Measurements from ENCODE around the gene PLEKHM1.
A peak's percentile ranks its signal among the peaks of the same experiment; 100 is the strongest.

PLEKHM1 gene

DNA sequence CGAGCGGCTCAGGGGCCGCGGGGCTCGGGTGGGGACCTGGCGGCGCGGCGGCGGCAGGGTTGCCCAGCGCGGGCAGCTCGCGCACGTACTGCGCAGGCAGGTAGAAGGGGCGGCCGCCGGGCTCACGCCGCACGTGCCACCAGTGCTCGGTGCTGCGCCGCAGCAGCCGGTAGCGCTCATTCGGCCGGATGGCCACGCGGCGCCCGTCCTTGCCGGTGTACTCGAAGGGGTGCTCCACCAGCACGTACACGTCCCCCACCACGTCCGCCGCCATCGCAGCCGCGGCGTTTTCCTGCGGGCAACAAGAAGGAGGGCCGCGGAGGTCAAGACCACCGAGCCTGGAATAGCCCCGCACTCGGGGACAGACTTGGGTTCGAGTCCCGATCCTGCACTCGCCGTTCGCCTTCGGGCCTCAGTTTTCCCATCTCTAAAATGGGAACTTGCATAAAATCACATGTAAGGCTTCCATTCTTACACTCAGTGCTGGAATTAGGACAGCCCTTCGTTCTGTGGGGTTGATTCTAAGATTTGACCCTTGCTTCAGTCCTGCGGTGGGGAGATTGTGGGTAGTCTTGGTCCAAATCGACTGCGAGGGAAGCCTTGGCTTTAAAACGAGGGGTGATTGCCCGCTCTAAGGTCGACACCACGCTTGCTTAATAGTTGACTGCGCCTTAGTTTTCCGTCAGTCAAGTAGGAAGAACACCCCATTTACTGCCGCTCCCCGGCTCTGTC, 60.3 kb downstream of the PLEKHM1 start:
- Histone ChIP-seq H3F3A (ENCODE audit: control insufficient read depth, insufficient read depth) (peaks cover 7% of the 10 kb centered on the region), H3K27me3 (ENCODE audit: control insufficient read depth, low read length) (peaks cover 27% of the 10 kb centered on the region), H3K27ac (ENCODE audit: low read depth, low read length) (no peak overlapping the region), H3K4me3 (ENCODE audit: low read length) (no peak overlapping the region), H3K4me2 (ENCODE audit: low read length) (no peak overlapping the region), H3K9me2 (replicated peaks; ENCODE audit: control insufficient read depth, low read length) (no peaks in the 10 kb centered on the region), H3K4me1 (ENCODE audit: control insufficient read depth, low read length) (peaks cover 49% of the 10 kb centered on the region), H4K20me1 (ENCODE audit: control insufficient read depth, insufficient read depth, low read depth, low read length) (no peaks in the 10 kb centered on the region), H3K9me3 (ENCODE audit: control insufficient read depth, insufficient read depth, low read length) (no peaks in the 10 kb centered on the region), H3K36me3 (ENCODE audit: control insufficient read depth, low read length) (no peaks in the 10 kb centered on the region), H3K79me2 (ENCODE audit: control insufficient read depth, low read length) (no peaks in the 10 kb centered on the region)
- TF ChIP-seq, protein P1, sequence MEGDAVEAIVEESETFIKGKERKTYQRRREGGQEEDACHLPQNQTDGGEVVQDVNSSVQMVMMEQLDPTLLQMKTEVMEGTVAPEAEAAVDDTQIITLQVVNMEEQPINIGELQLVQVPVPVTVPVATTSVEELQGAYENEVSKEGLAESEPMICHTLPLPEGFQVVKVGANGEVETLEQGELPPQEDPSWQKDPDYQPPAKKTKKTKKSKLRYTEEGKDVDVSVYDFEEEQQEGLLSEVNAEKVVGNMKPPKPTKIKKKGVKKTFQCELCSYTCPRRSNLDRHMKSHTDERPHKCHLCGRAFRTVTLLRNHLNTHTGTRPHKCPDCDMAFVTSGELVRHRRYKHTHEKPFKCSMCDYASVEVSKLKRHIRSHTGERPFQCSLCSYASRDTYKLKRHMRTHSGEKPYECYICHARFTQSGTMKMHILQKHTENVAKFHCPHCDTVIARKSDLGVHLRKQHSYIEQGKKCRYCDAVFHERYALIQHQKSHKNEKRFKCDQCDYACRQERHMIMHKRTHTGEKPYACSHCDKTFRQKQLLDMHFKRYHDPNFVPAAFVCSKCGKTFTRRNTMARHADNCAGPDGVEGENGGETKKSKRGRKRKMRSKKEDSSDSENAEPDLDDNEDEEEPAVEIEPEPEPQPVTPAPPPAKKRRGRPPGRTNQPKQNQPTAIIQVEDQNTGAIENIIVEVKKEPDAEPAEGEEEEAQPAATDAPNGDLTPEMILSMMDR (IDR thresholded peaks at IDR 0.05; ENCODE audit: low read depth, low read length, poor library complexity, severe bottlenecking), result no peak
- TF ChIP-seq EZH2phosphoT487 (IDR thresholded peaks at IDR 0.05; ENCODE audit: borderline replicate concordance, low read length), result no peak

GRCh38 chr17:45429339-45430005, 61.0 kb downstream of the PLEKHM1 start:
- Histone ChIP-seq H3K79me2 (ENCODE audit: control insufficient read depth, low read length) (no peaks in the 10 kb centered on the region), H3K9me2 (replicated peaks; ENCODE audit: control insufficient read depth, low read length) (no peaks in the 10 kb centered on the region), H3F3A (ENCODE audit: control insufficient read depth, insufficient read depth) (peaks cover 7% of the 10 kb centered on the region), H3K9me3 (ENCODE audit: control insufficient read depth, insufficient read depth, low read length) (no peaks in the 10 kb centered on the region), H3K4me3 (ENCODE audit: low read length) (peak overlapping the region; percentile 62), H3K27ac (ENCODE audit: low read depth, low read length) (peak overlapping the region; percentile 66), H3K36me3 (ENCODE audit: control insufficient read depth, low read length) (no peaks in the 10 kb centered on the region), H3K27me3 (ENCODE audit: control insufficient read depth, low read length) (peaks cover 27% of the 10 kb centered on the region), H4K20me1 (ENCODE audit: control insufficient read depth, insufficient read depth, low read depth, low read length) (no peaks in the 10 kb centered on the region), H3K4me2 (ENCODE audit: low read length) (peak overlapping the region; percentile 73), H3K4me1 (ENCODE audit: control insufficient read depth, low read length) (peaks cover 50% of the 10 kb centered on the region)
- no peak for TF ChIP-seq EZH2phosphoT487 (IDR thresholded peaks at IDR 0.05; ENCODE audit: borderline replicate concordance, low read length)

DNA sequence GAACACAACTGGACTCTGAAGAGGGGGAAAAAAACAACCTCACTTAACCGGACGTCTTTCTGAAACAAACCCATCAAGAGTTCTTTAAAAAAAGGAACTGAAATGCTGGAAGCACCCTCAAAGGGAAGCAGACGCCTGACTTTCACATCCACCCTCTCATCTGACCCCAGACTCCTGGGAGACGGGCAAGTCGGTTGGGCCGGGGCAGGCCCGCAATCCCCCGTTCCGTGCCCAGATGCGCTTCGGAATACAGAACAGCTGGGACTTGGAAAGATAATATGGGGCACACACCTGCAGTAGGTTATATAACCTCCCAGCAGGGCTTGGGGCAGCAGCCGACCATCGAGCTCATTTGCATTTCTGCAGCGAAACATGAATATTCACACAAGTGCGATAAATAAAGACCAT, 61.6 kb downstream of the PLEKHM1 start:
- H3F3A ChIP-seq (ENCODE audit: control insufficient read depth, insufficient read depth), result peaks cover 7% of the 10 kb centered on the region
- peak overlapping the region; percentile 73 for H3K4me2 ChIP-seq (ENCODE audit: low read length)
- H3K27ac ChIP-seq (ENCODE audit: low read depth, low read length), result peak overlapping the region; percentile 66
- H3K9me2 ChIP-seq (replicated peaks; ENCODE audit: control insufficient read depth, low read length), result no peaks in the 10 kb centered on the region
- no peaks in the 10 kb centered on the region for H3K79me2 ChIP-seq (ENCODE audit: control insufficient read depth, low read length)
- peaks cover 27% of the 10 kb centered on the region for H3K27me3 ChIP-seq (ENCODE audit: control insufficient read depth, low read length)
- H3K4me3 ChIP-seq (ENCODE audit: low read length), result peak overlapping the region; percentile 62
- no peak for TF ChIP-seq EZH2phosphoT487 (IDR thresholded peaks at IDR 0.05; ENCODE audit: borderline replicate concordance, low read length)
- TF ChIP-seq, protein P1 (IDR thresholded peaks at IDR 0.05; ENCODE audit: low read depth, low read length, poor library complexity, severe bottlenecking), result no peak
- peaks cover 50% of the 10 kb centered on the region for H3K4me1 ChIP-seq (ENCODE audit: control insufficient read depth, low read length)
- H3K36me3 ChIP-seq (ENCODE audit: control insufficient read depth, low read length), result no peaks in the 10 kb centered on the region
- H4K20me1 ChIP-seq (ENCODE audit: control insufficient read depth, insufficient read depth, low read depth, low read length), result no peaks in the 10 kb centered on the region
- no peaks in the 10 kb centered on the region for H3K9me3 ChIP-seq (ENCODE audit: control insufficient read depth, insufficient read depth, low read length)

All from DOHH2 (cell line).